ENCODE data around the gene RHBDL3. TPM values are rescaled to one million over a fixed set of nuclear protein-coding genes. Genes with fewer than 3 reads are reported as not detected.
"Not testable (repeated sequence)": the region's sequence is repeated elsewhere in the genome, so short reads cannot be mapped to it uniquely, and the experiment has no call there.

The RHBDL3 gene
- total RNA-seq, 1 donor from 2014 or later: 1.0 TPM

GRCh38 chr17:32349503-32349853 is 83.8 kb downstream of the RHBDL3 start:
- DNase-seq (ENCODE audit: low spot score): no peak
- intact Hi-C loops (cut with DNase I): loop anchor here (10.0 kb wide), 1 partner anchor 205 kb away; the partner anchor contains the start of gene RHOT1

DNA sequence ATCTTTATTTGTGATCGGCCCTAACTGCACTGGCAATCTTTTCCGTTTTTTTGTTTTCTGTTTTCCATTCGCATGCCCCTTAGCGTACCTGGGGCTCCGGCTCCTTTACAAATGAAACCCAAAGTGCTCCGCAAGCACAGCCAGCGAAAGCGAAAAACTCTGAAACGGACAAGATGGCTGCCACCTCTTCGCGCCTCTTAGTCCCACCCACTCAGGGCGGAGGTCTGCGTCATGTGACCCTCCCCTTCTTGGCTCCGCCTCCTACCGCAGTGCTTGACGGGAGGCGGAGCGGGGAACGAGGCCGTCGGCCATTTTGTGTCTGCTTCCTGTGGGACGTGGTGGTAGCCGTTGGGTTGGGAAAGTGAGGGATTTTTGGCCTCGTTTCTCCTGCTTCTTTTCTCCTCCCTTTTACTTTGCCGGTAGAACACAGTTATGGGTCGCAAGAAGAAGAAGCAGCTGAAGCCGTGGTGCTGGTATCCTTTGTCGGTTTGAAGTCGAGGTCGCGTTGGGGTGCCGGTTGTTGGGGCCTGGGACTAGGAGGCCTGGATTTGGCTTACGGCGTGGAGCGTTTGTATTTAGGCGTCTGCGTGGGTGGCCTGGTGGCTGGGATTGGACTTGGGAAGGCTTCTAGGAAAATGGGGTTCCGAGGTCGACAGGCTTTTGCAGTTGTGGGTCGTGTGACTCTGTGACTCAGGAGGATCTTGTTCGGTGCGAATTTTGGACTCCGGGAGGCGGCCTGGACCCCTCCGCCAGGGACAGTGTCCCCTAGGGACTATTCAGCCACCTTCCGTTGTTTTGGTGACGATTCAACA is 84.4 kb downstream of the RHBDL3 start, which contains the start of gene ZNF207:
TSS of gene ZNF207 (plus strand) at position 304 of the 812 bp plus-strand sequence. CDS start at position 433, 129 bp downstream.
- intact Hi-C loops (cut with DNase I): loop anchor here (10.0 kb wide), 1 partner anchor 205 kb away; the partner anchor contains the start of gene RHOT1
- peak; percentile 98 for DNase-seq (ENCODE audit: low spot score)

DNA sequence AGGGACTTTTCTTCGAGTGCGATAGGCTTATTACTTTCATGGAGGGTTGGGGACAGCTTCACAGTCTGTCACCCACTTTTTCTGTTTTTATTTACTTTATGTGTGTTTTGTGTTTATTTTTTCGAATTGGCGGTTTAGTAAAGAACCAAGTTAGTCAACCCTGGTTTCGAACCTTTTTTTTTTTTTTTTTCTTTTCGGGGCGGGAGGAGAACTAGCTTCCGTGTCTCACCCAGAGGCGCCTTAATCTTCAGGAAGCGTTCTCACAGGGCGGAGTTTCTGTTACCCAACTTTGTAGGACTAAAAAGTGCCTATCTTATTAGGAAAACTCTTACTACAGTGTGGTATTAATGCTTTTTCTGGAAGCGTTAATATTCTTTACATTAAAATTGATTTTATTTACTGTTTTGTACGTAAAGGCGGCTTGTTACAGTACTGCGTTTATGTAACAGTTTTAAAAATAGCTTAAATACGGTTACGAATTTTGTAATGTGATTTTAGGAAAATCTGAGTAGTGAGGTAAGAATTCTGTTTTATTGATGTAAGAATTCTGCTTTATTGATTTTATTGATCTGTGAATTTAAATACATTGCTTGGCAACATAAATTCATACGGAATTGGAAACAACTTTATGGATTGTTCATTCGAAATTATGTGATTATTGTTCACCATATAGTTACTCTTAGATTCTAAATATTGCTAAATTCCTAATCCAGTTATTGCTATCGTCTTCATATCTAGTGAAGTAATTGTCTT is 85.2 kb downstream of the RHBDL3 start:
- no peak for DNase-seq (ENCODE audit: low spot score)
- intact Hi-C loops (cut with DNase I): no loop called here

DNA sequence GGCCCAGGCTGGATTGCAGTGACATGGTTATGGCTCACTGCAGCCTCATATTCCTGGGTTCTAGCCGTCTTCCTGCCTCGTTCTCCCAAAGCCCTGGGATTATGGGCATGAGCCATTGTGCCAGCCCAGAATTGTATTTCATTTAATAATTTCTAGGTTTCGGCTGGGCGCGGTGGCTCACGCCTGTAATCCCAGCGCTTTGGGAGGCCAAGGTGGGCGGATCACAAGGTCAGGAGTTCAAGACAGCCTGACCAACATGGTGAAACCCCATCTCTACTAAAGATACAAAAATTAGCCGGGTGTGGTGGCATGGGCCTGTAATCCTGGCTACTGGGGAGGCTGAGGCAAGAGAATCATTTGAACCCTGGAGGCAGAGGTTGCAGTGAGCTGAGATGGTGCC is 87.1 kb downstream of the RHBDL3 start:
- intact Hi-C loops (cut with DNase I); DNase-seq (ENCODE audit: low spot score): not testable (repeated sequence)

DNA sequence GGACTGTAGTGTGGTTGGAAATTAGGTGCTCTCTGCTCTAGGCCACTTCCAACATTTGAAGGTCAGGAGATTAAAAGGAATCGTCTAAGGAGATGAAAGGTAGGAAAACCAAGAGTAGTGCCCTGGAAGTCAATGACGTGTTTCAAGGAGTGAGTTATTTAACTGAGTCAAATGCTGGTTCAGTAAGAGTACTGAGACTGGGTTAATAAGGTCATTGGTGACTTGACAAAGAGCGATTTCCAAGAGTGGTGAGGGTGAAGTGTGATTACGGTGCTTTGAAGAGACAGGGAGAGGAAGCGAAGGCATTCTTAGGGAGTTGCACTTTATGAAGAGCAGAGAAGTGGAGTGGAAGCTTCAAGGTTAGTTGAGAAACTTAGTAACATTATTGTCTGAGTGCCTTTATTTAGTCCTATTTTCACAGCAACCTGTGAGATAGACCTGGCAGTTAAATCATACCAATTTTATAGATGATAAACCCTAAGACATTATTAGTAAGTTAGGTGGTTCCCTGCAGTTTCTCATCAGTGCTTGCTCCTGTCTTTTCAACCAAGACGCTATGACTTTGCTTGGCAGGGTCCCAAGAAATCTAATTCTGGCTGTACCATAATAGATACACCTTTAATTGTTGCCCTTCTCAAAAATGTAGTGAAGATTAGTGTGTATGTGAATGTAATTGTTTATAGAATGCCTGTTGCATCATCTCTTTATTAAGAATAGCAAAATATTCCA is 90.2 kb downstream of the RHBDL3 start:
- DNase-seq (ENCODE audit: low spot score): no peak
- intact Hi-C loops (cut with DNase I): no loop called here

GRCh38 chr17:32356378-32356743 is 90.7 kb downstream of the RHBDL3 start:
- DNase-seq (ENCODE audit: low spot score): no peak
- intact Hi-C loops (cut with DNase I): no loop called here

- intact Hi-C loops (cut with DNase I): no loop called here
- DNase-seq (ENCODE audit: low spot score): no peak
Observed at GRCh38 chr17:32356750-32357149, 91.1 kb downstream of the RHBDL3 start.

GRCh38 chr17:32357615-32358014 is 92.0 kb downstream of the RHBDL3 start:
- DNase-seq (ENCODE audit: low spot score): no peak
- intact Hi-C loops (cut with DNase I): no loop called here

- no peak for DNase-seq (ENCODE audit: low spot score)
- intact Hi-C loops (cut with DNase I): no loop called here
Observed at GRCh38 chr17:32361270-32361669, 95.6 kb downstream of the RHBDL3 start.

DNA sequence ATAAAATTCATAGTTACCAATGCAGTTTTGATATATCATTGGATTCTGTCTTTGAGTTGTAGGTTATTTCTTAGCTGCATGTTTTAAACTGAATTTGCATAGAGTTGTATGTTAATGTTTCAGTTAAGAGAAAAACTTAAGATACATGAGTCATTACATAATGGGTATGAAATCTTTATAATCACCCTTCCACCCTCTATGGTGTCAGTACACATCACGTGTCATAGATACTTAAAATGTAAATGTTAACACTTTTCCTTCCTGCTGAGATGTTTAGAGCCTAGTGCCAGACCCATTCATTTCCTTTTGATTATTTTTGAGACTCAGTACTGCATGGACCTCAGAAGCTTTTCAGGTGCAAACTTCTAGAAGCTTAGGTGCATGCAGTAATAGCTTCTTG is 104.8 kb downstream of the RHBDL3 start:
- DNase-seq (ENCODE audit: low spot score): no peak
- intact Hi-C loops (cut with DNase I): no loop called here

Small RNA genes lying within 50 kb of the gene (microRNA-seq; reads per million reads assigned to microRNA genes)
- gene MIR632: not detected

Other genes with a start within 250 kb of the RHBDL3 start
- 39.4 TPM for gene RHOT1, start 123.3 kb upstream of the RHBDL3 start, total RNA-seq
- 21.6 TPM for gene C17orf75, start 76.3 kb downstream of the RHBDL3 start, total RNA-seq
- 83.7 TPM for gene ZNF207, start 84.3 kb downstream of the RHBDL3 start, total RNA-seq
- 81.7 TPM for gene PSMD11, start 178.7 kb downstream of the RHBDL3 start, total RNA-seq
- gene CDK5R1, start 221.2 kb downstream of the RHBDL3 start, total RNA-seq: 1.5 TPM